Activated CD8-positive, alpha-beta memory T cell treated with anti-CD3 and anti-CD28 coated beads, Interleukin-2, amount 50 U/mL, for 4 hours (primary cell): ENCODE results near the gene CMTM2.

ENCODE experiments used
- DNase-seq: peaks from one replicate; pipeline ENCODE4 v3.0.0-alpha.2; 2020

The CMTM2 gene

GRCh38 chr16:66637806-66638205 is 58.5 kb downstream of the CMTM2 start:
- DNase-seq, result no peak
